MM.1S (cell line): ENCODE results near the gene IGIP.

Experiments
- DNase-seq: peaks from one replicate; pipeline ENCODE4 v3.0.0-alpha.2; 2015
- H2AFZ ChIP-seq: fragments of 300-600 bp; sonication (generic); 2 replicates; pipeline ENCODE4 v1.6.0; 2016; ENCODE audit warnings: antibody characterized with exemption, low read length
- H3F3A ChIP-seq: fragments of 300-600 bp; sonication (generic); 2 replicates; pipeline ENCODE4 v1.6.1; 2016; ENCODE audit warnings: mild to moderate bottlenecking, antibody characterized with exemption, low read length, moderate library complexity, mixed read lengths; ENCODE audit not compliant: insufficient read depth
- H3K27ac ChIP-seq: fragments of 300-600 bp; sonication (generic); 2 replicates; pipeline ENCODE4 v1.5.1; 2016; ENCODE audit warnings: mild to moderate bottlenecking, low read length
- H3K27me3 ChIP-seq: fragments of 300-600 bp; sonication (generic); replicated peaks from 2 replicates; pipeline ENCODE4 v1.6.0; 2016; ENCODE audit warnings: low read length; ENCODE audit not compliant: insufficient read depth
- H3K36me3 ChIP-seq: fragments of 300-600 bp; sonication (generic); replicated peaks from 2 replicates; pipeline ENCODE4 v1.6.1; 2016; ENCODE audit warnings: mild to moderate bottlenecking, low read length, mixed read lengths; ENCODE audit not compliant: insufficient read depth
- H3K4me1 ChIP-seq: fragments of 300-600 bp; sonication (generic); 2 replicates; pipeline ENCODE4 v1.6.1; 2016; ENCODE audit warnings: low read length, mixed read lengths
- H3K4me2 ChIP-seq: fragments of 300-600 bp; sonication (generic); 2 replicates; pipeline ENCODE4 v1.6.0; 2016; ENCODE audit warnings: low read depth, low read length
- H3K4me3 ChIP-seq: fragments of 300-600 bp; sonication (generic); 2 replicates; pipeline ENCODE4 v1.5.1; 2016; ENCODE audit warnings: low read length, mixed read lengths
- H3K79me2 ChIP-seq: fragments of 300-600 bp; sonication (generic); 2 replicates; pipeline ENCODE4 v1.6.1; 2016; ENCODE audit warnings: mixed run types, low read length, mixed read lengths
- H3K9ac ChIP-seq: fragments of 300-600 bp; sonication (generic); 2 replicates; pipeline ENCODE4 v1.6.1; 2016; ENCODE audit warnings: low read length, mixed read lengths
- H3K9me2 ChIP-seq: fragments of 300-600 bp; sonication (generic); replicated peaks from 2 replicates; pipeline ENCODE4 v1.6.1; 2016; ENCODE audit warnings: mild to moderate bottlenecking, low read length, mixed read lengths; ENCODE audit not compliant: insufficient read depth
- H3K9me3 ChIP-seq: fragments of 300-600 bp; sonication (generic); replicated peaks from 2 replicates; pipeline ENCODE4 v1.6.1; 2016; ENCODE audit warnings: mild to moderate bottlenecking, low read length, mixed read lengths; ENCODE audit not compliant: insufficient read depth
- H4K20me1 ChIP-seq: fragments of 300-600 bp; sonication (generic); 2 replicates; pipeline ENCODE4 v1.6.1; 2016; ENCODE audit warnings: mild to moderate bottlenecking, low read length, moderate library complexity, mixed read lengths; ENCODE audit not compliant: insufficient read depth
- EZH2 ChIP-seq: fragments of 300-600 bp; sonication (generic); optimal IDR thresholded peaks from 2 replicates; pipeline ENCODE3; 2017; ENCODE audit warnings: low read depth, mild to moderate bottlenecking, antibody characterized with exemption, low read length, mixed read lengths
- EZH2phosphoT487 ChIP-seq: fragments of 300-600 bp; sonication (generic); IDR thresholded peaks from 2 replicates; pipeline ENCODE4 v1.6.1; 2018; ENCODE audit warnings: antibody characterized with exemption, low read length
- TF ChIP-seq, protein P1 (sequence below): fragments of 300-600 bp; sonication (generic); IDR thresholded peaks from 2 replicates; pipeline ENCODE4 v1.5.1; 2016; ENCODE audit warnings: antibody characterized with exemption, low read length, mixed read lengths

IGIP gene

DNA sequence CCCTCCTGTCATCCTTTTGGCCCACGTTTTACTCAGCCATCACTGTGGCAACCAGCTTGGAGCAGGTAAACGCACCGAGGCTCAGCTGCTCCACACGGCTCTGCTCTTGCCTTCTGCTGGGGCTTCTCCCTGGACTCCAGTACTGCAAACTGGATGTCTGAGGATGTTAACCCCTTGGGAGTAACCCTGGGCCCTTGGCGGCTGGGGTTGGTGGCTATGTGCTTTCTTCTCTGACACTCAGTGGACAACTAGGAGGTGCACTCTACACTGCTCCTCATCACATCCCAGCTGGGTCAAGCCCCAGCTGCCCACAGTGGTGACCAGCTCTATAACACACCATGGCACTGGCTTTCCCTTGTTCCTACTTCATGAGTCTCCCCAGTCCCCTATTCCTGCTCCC, 37.0 kb downstream of the IGIP start:
- TF ChIP-seq EZH2 (no peak), EZH2phosphoT487 (no peak)
- TF ChIP-seq, protein P1, sequence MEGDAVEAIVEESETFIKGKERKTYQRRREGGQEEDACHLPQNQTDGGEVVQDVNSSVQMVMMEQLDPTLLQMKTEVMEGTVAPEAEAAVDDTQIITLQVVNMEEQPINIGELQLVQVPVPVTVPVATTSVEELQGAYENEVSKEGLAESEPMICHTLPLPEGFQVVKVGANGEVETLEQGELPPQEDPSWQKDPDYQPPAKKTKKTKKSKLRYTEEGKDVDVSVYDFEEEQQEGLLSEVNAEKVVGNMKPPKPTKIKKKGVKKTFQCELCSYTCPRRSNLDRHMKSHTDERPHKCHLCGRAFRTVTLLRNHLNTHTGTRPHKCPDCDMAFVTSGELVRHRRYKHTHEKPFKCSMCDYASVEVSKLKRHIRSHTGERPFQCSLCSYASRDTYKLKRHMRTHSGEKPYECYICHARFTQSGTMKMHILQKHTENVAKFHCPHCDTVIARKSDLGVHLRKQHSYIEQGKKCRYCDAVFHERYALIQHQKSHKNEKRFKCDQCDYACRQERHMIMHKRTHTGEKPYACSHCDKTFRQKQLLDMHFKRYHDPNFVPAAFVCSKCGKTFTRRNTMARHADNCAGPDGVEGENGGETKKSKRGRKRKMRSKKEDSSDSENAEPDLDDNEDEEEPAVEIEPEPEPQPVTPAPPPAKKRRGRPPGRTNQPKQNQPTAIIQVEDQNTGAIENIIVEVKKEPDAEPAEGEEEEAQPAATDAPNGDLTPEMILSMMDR = no peak
- Histone ChIP-seq H3K4me1 (peaks cover 4% of the 10 kb centered on the region; the same call in 1 of the 2 replicates), H3K79me2 (no peaks in the 10 kb centered on the region), H3K27me3 (no peaks in the 10 kb centered on the region), H3K9me3 (no peaks in the 10 kb centered on the region), H3K4me3 (no peak overlapping the region), H2AFZ (no peak overlapping the region), H3K9me2 (no peaks in the 10 kb centered on the region), H3K9ac (no peak overlapping the region), H4K20me1 (no peaks in the 10 kb centered on the region), H3K27ac (no peak overlapping the region), H3K4me2 (no peak overlapping the region), H3F3A (no peaks in the 10 kb centered on the region), H3K36me3 (no peaks in the 10 kb centered on the region)
- no peak for DNase-seq

DNA sequence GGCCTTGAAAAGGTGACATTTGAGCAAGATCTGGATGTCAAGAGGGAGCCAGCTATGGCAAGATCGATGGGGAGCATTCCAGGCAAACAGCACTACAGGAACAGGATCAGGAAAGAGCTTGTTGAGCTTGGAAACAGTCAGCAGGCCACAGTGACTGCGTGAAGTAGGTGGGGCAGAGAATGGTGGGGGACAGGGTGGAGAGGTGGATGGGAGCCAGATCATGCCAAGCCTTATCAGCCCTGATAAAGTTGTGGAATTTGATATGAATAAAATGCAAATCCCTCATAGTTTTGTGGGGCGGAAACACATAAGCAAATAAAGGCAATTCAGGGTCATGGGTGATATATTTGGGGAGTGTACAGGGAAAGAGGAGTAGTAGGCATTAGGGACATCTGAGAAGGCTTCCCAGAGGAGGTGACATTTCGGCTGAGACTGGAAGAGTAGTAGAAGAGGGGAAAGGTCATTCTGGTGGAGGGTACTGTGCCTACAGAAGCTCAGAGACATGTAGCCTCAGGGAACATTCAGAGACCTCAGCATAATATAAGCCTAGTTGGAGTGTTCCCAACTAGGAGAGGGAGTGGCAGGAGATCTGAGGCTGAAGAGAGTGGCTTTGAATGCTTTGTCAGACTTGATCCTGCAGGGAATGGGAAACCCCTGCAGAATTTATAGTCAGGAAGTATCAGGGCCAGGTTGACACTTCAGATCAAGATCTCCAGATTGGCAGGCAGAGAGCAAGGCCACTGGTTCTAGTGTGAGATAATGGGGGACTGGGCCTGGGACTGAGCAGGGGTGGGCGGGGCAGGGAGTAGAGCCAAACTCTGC, 39.6 kb downstream of the IGIP start:
- H3K27ac ChIP-seq = no peak overlapping the region
- no peaks in the 10 kb centered on the region for H3K27me3 ChIP-seq
- H3K79me2 ChIP-seq = no peaks in the 10 kb centered on the region
- no peak overlapping the region for H3K9ac ChIP-seq
- no peaks in the 10 kb centered on the region for H4K20me1 ChIP-seq
- no peaks in the 10 kb centered on the region for H3K9me2 ChIP-seq
- H2AFZ ChIP-seq = no peak overlapping the region
- H3F3A ChIP-seq = no peaks in the 10 kb centered on the region
- TF ChIP-seq EZH2phosphoT487 = no peak
- no peak for TF ChIP-seq EZH2
- TF ChIP-seq, protein P1 = no peak
- no peak overlapping the region for H3K4me3 ChIP-seq
- no peak overlapping the region for H3K4me2 ChIP-seq
- no peaks in the 10 kb centered on the region for H3K36me3 ChIP-seq
- no peaks in the 10 kb centered on the region for H3K9me3 ChIP-seq
- H3K4me1 ChIP-seq = peaks cover 21% of the 10 kb centered on the region
- DNase-seq = no peak

DNA sequence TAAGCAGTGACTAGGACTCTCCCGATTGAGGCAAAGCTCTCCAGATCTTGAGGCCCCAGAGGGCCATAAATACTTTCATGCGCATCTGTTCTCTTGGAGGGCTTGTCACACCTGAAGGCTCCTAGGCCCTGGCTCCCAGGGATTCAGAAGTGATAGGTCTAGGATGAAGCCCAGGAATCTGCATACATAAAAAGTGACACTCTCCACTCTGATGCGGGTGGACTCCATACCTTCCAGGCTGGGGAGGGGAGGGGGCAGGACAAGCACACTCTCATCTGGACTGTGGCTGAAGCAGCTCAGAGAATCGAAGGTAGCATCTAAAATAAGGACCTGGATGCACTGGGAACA, 40.2 kb downstream of the IGIP start:
- Histone ChIP-seq H4K20me1 (no peaks in the 10 kb centered on the region), H3K4me2 (no peak overlapping the region), H3K36me3 (no peaks in the 10 kb centered on the region), H3K4me1 (peaks cover 21% of the 10 kb centered on the region), H3K9me2 (no peaks in the 10 kb centered on the region), H3F3A (no peaks in the 10 kb centered on the region), H3K27me3 (no peaks in the 10 kb centered on the region), H3K9me3 (no peaks in the 10 kb centered on the region), H2AFZ (no peak overlapping the region), H3K27ac (no peak overlapping the region), H3K4me3 (no peak overlapping the region), H3K79me2 (no peaks in the 10 kb centered on the region), H3K9ac (no peak overlapping the region)
- TF ChIP-seq, protein P1 = no peak
- no peak for DNase-seq
